Kidney epithelial cell (primary cell): ENCODE measurements around the gene FTO. TPM values are rescaled to one million over a fixed set of nuclear protein-coding genes. Genes with fewer than 3 reads are reported as not detected.
A peak's percentile ranks its signal among the peaks of the same experiment; 100 is the strongest.
"Not testable (repeated sequence)": the region's sequence is repeated elsewhere in the genome, so short reads cannot be mapped to it uniquely, and the experiment has no call there.

ENCODE experiments used
- DNase-seq: peaks from one replicate; pipeline ENCODE4 v3.0.0-alpha.2; 2010; ENCODE audit warnings: low read depth
- H3K27me3 ChIP-seq: 2 replicates; pipeline ENCODE4 v1.6.0; 2011; ENCODE audit warnings: low read length; ENCODE audit not compliant: control insufficient read depth, insufficient read depth
- H3K36me3 ChIP-seq: 2 replicates; pipeline ENCODE4 v1.5.1; 2011; ENCODE audit warnings: low read length; ENCODE audit not compliant: control insufficient read depth, insufficient read depth
- H3K4me3 ChIP-seq: 2 replicates; pipeline ENCODE4 v1.5.1; 2011; ENCODE audit warnings: low read depth, mild to moderate bottlenecking, control low read depth, low read length
- total RNA-seq: library from RNA; depleted of rRNA; stranded (reverse); fragments of >200 nt; gene quantifications from 2 replicates; pipeline ENCODE4 v1.2.3, GENCODE V29; 2015
- TF ChIP-seq, protein P1 (sequence below): IDR thresholded peaks from 2 replicates; pipeline ENCODE4 v1.5.1; 2011; ENCODE audit warnings: mild to moderate bottlenecking, moderate library complexity, low read length, control low read depth, inconsistent platforms; ENCODE audit not compliant: insufficient read depth, poor library complexity, severe bottlenecking

FTO gene
- total RNA-seq, 1 donor from 2014 or later, result 66.9 TPM

DNA sequence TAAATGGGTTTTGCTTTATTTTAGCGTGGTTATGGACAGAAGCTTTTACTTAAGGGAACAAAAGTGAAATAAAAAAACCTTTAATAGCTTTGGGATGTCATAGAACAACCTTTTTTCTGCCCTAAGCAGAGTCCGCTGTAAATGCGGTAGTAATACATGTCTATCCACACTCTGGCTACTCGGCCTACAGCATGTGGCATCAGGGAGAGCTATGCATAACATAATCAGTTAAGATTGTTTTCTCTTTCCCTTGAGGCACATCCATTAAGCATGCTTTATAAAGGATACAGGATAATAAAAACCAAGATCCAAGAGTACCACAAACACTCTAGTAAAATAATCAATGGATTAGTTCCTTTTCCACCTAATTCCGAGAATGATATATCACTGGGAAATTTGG lies 10.6 kb upstream of the FTO start:
- H3K4me3 ChIP-seq, result no peak overlapping the region
- DNase-seq, result no peak
- TF ChIP-seq, protein P1, sequence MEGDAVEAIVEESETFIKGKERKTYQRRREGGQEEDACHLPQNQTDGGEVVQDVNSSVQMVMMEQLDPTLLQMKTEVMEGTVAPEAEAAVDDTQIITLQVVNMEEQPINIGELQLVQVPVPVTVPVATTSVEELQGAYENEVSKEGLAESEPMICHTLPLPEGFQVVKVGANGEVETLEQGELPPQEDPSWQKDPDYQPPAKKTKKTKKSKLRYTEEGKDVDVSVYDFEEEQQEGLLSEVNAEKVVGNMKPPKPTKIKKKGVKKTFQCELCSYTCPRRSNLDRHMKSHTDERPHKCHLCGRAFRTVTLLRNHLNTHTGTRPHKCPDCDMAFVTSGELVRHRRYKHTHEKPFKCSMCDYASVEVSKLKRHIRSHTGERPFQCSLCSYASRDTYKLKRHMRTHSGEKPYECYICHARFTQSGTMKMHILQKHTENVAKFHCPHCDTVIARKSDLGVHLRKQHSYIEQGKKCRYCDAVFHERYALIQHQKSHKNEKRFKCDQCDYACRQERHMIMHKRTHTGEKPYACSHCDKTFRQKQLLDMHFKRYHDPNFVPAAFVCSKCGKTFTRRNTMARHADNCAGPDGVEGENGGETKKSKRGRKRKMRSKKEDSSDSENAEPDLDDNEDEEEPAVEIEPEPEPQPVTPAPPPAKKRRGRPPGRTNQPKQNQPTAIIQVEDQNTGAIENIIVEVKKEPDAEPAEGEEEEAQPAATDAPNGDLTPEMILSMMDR, result no peak
- no peaks in the 10 kb centered on the region for H3K27me3 ChIP-seq
- no peaks in the 10 kb centered on the region for H3K36me3 ChIP-seq

GRCh38 chr16:53695070-53695469 lies 8.9 kb upstream of the FTO start:
- peak; percentile 45 for DNase-seq
- Histone ChIP-seq H3K4me3 (no peak overlapping the region), H3K27me3 (no peaks in the 10 kb centered on the region), H3K36me3 (no peaks in the 10 kb centered on the region)
- TF ChIP-seq, protein P1, result no peak

GRCh38 chr16:53698271-53698670 lies 5.7 kb upstream of the FTO start:
- not testable (repeated sequence) for DNase-seq

GRCh38 chr16:53704445-53704813 lies 473 bp downstream of the FTO start:
- H3K4me3 ChIP-seq, result peak overlapping the region; percentile 86
- TF ChIP-seq, protein P1, result no peak

More at GRCh38 chr16:53698271-53698670, 5.7 kb upstream of the FTO start:
- H3K36me3 ChIP-seq, H3K4me3 ChIP-seq, H3K27me3 ChIP-seq: not testable (repeated sequence)

GRCh38 chr16:53707671-53708070 lies 3.7 kb downstream of the FTO start:
- no peak overlapping the region for H3K4me3 ChIP-seq
- no peaks in the 10 kb centered on the region for H3K27me3 ChIP-seq
- H3K36me3 ChIP-seq, result no peaks in the 10 kb centered on the region
- DNase-seq, result no peak
- TF ChIP-seq, protein P1, result no peak

More at GRCh38 chr16:53704445-53704813, 473 bp downstream of the FTO start:
- DNase-seq, result no peak
- Histone ChIP-seq H3K36me3 (no peaks in the 10 kb centered on the region), H3K27me3 (no peaks in the 10 kb centered on the region)

DNA sequence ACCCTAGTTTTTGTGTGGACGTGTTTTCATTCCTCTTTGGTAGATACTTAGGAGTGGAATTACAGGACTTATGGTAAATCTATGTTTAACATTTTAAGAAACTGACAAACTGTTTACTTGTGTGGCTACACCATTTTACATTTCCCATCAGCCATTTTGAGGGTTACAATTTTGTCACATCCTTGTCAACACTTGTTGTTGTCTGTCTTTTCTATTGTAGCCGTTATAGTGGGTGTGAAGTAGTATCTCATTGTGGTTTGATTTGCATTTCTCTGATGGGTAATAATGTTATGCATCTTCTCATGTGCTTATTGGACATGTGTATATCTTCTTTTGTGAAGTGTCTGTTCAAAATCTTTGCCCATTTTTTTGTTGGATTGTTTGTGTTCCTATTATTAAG lies 4.5 kb downstream of the FTO start:
- Histone ChIP-seq H3K27me3 (no peaks in the 10 kb centered on the region), H3K36me3 (no peaks in the 10 kb centered on the region), H3K4me3 (no peak overlapping the region)
- TF ChIP-seq, protein P1, result no peak
- DNase-seq, result no peak
